K562 (cell line): Measurements from ENCODE around the gene LY6G5B. TPM values are rescaled to one million over a fixed set of nuclear protein-coding genes. Genes with fewer than 3 reads are reported as not detected.

Experiments
- ATF1 ChIP-seq, 2 experiments: fragments of 450-650 bp in 1 of 2; IDR thresholded peaks; 2 replicates each; pipeline ENCODE4 v1.6.1; 2016; ENCODE audit warnings: missing compliant biosample characterization in 1 of 2, missing genetic modification characterization in 1 of 2
- GABPA ChIP-seq: fragments of 200-800 bp; sonication (Bioruptor generic); conservative IDR thresholded peaks from 2 replicates; pipeline ENCODE4 v1.6.1; 2016; ENCODE audit warnings: low read depth, missing genetic modification characterization, missing compliant biosample characterization
- HDAC1 ChIP-seq, 2 experiments: fragments of 450-650 bp; IDR thresholded peaks; 2 replicates each; pipeline ENCODE4 v1.6.1; 2016 to 2017; ENCODE audit warnings: inconsistent platforms in 1 of 2, mild to moderate bottlenecking in 1 of 2, moderate library complexity in 1 of 2
- IRF9 ChIP-seq: fragments of 450-650 bp; IDR thresholded peaks from 2 replicates; pipeline ENCODE4 v1.6.1; 2016; ENCODE audit warnings: missing biosample characterization, missing genetic modification characterization
- KHSRP ChIP-seq: fragments of 450-650 bp; IDR thresholded peaks from 2 replicates; pipeline ENCODE4 v1.6.1; 2017
- PBX2 ChIP-seq, 2 experiments: IDR thresholded peaks in 1 of 2; conservative IDR thresholded peaks in 1 of 2; 2 replicates each; pipeline ENCODE4 v1.6.1; 2016; ENCODE audit warnings: low read depth in 2 of 2, mild to moderate bottlenecking in 1 of 2, missing compliant biosample characterization in 1 of 2, missing genetic modification characterization in 1 of 2, moderate library complexity in 1 of 2
- PRMT5 ChIP-seq: sonication (generic); formaldehyde crosslinking; IDR thresholded peaks from 2 replicates; pipeline ENCODE4 v1.5.0; 2020; ENCODE audit warnings: missing genetic modification reagents
- RAD21 ChIP-seq, 2 experiments: fragments of 250-450 bp in 1 of 2; fragments of 450-650 bp in 1 of 2; sonication (Bioruptor Pico) in 1 of 2; formaldehyde crosslinking in 1 of 2; IDR thresholded peaks in 1 of 2; conservative IDR thresholded peaks in 1 of 2; 2 replicates each; pipeline versions ENCODE4 v1.4.0 to v1.8.0; 2020 to 2022; ENCODE audit warnings: mild to moderate bottlenecking in 2 of 2, moderate library complexity in 1 of 2
- RBM17 ChIP-seq: fragments of 200-400 bp; formaldehyde crosslinking; IDR thresholded peaks from 2 replicates; pipeline ENCODE4 v1.6.1; 2017; ENCODE audit warnings: low read depth, mild to moderate bottlenecking, low read length, borderline replicate concordance
- RBM22 ChIP-seq: fragments of 200-400 bp; formaldehyde crosslinking; IDR thresholded peaks from 2 replicates; pipeline ENCODE4 v1.6.1; 2018; ENCODE audit warnings: low read length, low read depth; ENCODE audit not compliant: poor library complexity, severe bottlenecking
- RHOXF2B ChIP-seq: fragments of 250-450 bp; sonication (Bioruptor Pico); conservative IDR thresholded peaks from 2 replicates; pipeline ENCODE4 v1.5.1; 2021
- TFE3 ChIP-seq: fragments of 450-650 bp; formaldehyde crosslinking; IDR thresholded peaks from 2 replicates; pipeline ENCODE4 v1.4.0; 2020; ENCODE audit warnings: mild to moderate bottlenecking, mixed read lengths
- USF2 ChIP-seq: sonication (generic); formaldehyde crosslinking; IDR thresholded peaks from 2 replicates; pipeline ENCODE4 v1.5.0; 2020; ENCODE audit warnings: missing genetic modification reagents
- ZNF217 ChIP-seq: sonication (generic); formaldehyde crosslinking; IDR thresholded peaks from 2 replicates; pipeline ENCODE4 v1.8.0; 2022; ENCODE audit warnings: mild to moderate bottlenecking, missing genetic modification reagents
- ZNF24 ChIP-seq: fragments of 450-650 bp; IDR thresholded peaks from 2 replicates; pipeline ENCODE4 v1.6.1; 2016
- ZNF3 ChIP-seq: fragments of 250-450 bp; sonication (Bioruptor Pico); IDR thresholded peaks from 2 replicates; pipeline ENCODE4 v1.5.0; 2021; ENCODE audit warnings: mild to moderate bottlenecking, moderate library complexity
- ZNF395 ChIP-seq: fragments of 200-800 bp; sonication (Bioruptor generic); IDR thresholded peaks from 2 replicates; pipeline ENCODE4 v1.6.1; 2017; ENCODE audit warnings: missing genetic modification characterization, missing compliant biosample characterization
- ZNF780A ChIP-seq: fragments of 250-450 bp; sonication (Bioruptor Pico); IDR thresholded peaks from 2 replicates; pipeline ENCODE4 v1.5.0; 2021; ENCODE audit warnings: mild to moderate bottlenecking
- polyA plus RNA-seq, 8 experiments: library from polyadenylated mRNA; depleted of rRNA in 4 of 8; stranded (reverse) in 5 of 8; unstranded in 3 of 8; fragments of >200 nt; fragmentation: Nextera tagmentation in 2 of 8; fragmentation: Illumina TruSeq in 1 of 8; extraction: Ambion mirVana in 2 of 8; extraction: Trizol in 1 of 8; gene quantifications; 2 replicates each; pipeline versions ENCODE4 v1.2.1 to v1.2.3, GENCODE V29; 2011 to 2014; ENCODE audit warnings: inconsistent platforms in 1 of 8, missing spikeins in 1 of 8
- total RNA-seq, 7 experiments: library from RNA; depleted of rRNA in 6 of 7; stranded (reverse); fragments of >200 nt in 6 of 7; fragmentation: Illumina TruSeq in 2 of 7; extraction: Trizol in 2 of 7; gene quantifications; 2 replicates each; pipeline versions ENCODE4 v1.2.1 to v1.2.3, GENCODE V29; 2011 to 2021; ENCODE audit warnings: low replicate concordance in 1 of 7

Gene LY6G5B
- total and polyA plus RNA-seq, 9 of the 15 experiments (the other 6 are each of a cell fraction or from before 2014, with no cell fraction given), result 6.0 to 27.0 (median 7.5) TPM

GRCh38 chr6:31690231-31691077, 20.7 kb downstream of the LY6G5B start (continued):
- TF ChIP-seq TFE3 (CRISPR knock-in tag) (no peak; the same call in 1 of the 2 replicates), ZNF395 (CRISPR knock-in tag) (no peak; the same call in 1 of the 2 replicates), IRF9 (tag) (no peak; the same call in 1 of the 2 replicates), HDAC1 (IDR thresholded peaks at IDR 0.05) (peak; percentile 79 to 94; a peak in 2 of 4 replicates), GABPA (tag) (0 out of 2 replicates have a peak, but pooled peaks have one; percentile 25), ZNF3 (CRISPR knock-in tag) (0 out of 2 replicates have a peak, but pooled peaks have one; percentile 53), ZNF24 (peak; percentile 56), PBX2 (CRISPR knock-in tag; IDR thresholded peaks at IDR 0.05; ENCODE audit: low read depth) (no peak), PBX2 (tag; conservative IDR thresholded peaks at IDR 0.05; ENCODE audit: low read depth) (0 out of 2 replicates have a peak, but pooled peaks have one; percentile 28), RAD21 (CRISPR knock-in tag; conservative IDR thresholded peaks at IDR 0.05 in 1 of 2, IDR thresholded peaks at IDR 0.05 in 1 of 2) (peak; percentile 34 to 44), RBM17 (no peak), ATF1 (CRISPR knock-in tag; IDR thresholded peaks at IDR 0.05) (no peak), ATF1 (tag; IDR thresholded peaks at IDR 0.05) (peak; percentile 71), USF2 (CRISPR knock-in tag) (no peak), KHSRP (0 out of 2 replicates have a peak, but pooled peaks have one; percentile 47), RHOXF2B (CRISPR knock-in tag) (peak; percentile 21; the same call in 1 of the 2 replicates), ZNF217 (CRISPR knock-in tag) (no peak), RBM22 (no peak), ZNF780A (CRISPR knock-in tag) (peak; percentile 38; the same call in 1 of the 2 replicates), PRMT5 (CRISPR knock-in tag) (no peak)
